ENCODE data around the gene EBPL.
"Not testable (repeated sequence)": the region's sequence is repeated elsewhere in the genome, so short reads cannot be mapped to it uniquely, and the experiment has no call there.

Gene EBPL

DNA sequence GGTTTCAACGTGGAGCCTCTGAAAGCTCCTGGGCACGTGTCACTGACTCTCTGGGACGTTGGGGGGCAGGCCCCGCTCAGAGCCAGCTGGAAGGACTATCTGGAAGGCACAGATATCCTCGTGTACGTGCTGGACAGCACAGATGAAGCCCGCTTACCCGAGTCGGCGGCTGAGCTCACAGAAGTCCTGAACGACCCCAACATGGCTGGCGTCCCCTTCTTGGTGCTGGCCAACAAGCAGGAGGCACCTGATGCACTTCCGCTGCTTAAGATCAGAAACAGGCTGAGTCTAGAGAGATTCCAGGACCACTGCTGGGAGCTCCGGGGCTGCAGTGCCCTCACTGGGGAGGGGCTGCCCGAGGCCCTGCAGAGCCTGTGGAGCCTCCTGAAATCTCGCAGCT lies 60.7 kb downstream of the EBPL start:
- Mint-ChIP-seq H3K4me3 (no peak overlapping the region), H3K4me1 (peaks cover 34% of the 10 kb centered on the region), H3K27ac (no peak overlapping the region), H3K9me3 (no peaks in the 10 kb centered on the region), H3K27me3 (no peaks in the 10 kb centered on the region), H3K36me3 (no peaks in the 10 kb centered on the region)

GRCh38 chr13:49629947-49630346 lies 61.3 kb downstream of the EBPL start:
- peaks cover 28% of the 10 kb centered on the region for H3K4me1 Mint-ChIP-seq

DNA sequence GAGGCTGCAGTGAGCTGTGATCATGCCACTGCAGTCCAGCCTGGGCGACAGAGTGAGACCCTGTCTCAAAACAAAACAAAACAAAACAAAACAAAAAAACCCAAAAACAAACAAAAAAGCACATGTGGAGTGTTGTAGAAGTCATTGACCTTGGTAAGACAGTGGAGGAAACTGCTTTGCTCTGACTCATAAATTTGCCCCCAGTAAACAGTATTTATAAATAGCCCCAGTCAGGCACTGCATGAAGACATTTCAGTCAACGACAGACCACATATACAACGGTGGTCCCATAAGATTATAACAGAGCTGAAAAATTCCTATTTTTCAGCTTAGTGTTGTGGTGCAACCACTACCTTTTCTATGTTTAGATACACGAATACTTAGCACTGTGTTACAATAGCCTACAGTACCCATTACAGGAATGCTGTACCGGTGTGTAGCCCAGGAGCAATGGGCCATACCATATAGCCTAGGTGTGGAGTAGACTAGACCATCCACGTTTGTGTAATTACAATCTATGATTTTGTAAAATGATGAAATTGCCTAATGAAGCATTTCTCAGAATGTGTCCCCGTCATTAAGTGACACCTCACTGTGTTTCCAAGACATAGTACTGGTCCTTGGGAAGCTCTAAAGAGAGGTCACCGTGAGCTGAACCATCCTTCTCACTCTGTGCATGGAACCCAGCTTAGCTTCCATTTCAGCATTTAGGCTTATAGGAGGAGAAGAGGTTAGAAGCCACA lies 61.9 kb downstream of the EBPL start:
- H3K4me1 Mint-ChIP-seq: peaks cover 23% of the 10 kb centered on the region
- peak overlapping the region; percentile 87 for H3K4me3 Mint-ChIP-seq
- H3K27ac Mint-ChIP-seq: no peak overlapping the region
- H3K36me3 Mint-ChIP-seq: no peaks in the 10 kb centered on the region
- H3K27me3 Mint-ChIP-seq: no peaks in the 10 kb centered on the region
- H3K9me3 Mint-ChIP-seq: no peaks in the 10 kb centered on the region

More at GRCh38 chr13:49629947-49630346, 61.3 kb downstream of the EBPL start:
- H3K27ac Mint-ChIP-seq: no peak overlapping the region
- no peaks in the 10 kb centered on the region for H3K9me3 Mint-ChIP-seq
- no peak overlapping the region for H3K4me3 Mint-ChIP-seq
- no peaks in the 10 kb centered on the region for H3K27me3 Mint-ChIP-seq
- no peaks in the 10 kb centered on the region for H3K36me3 Mint-ChIP-seq

- Mint-ChIP-seq H3K4me3 (peak within 1 kb of the TSS; percentile 87), H3K36me3 (no peaks in the 10 kb centered on the region), H3K27me3 (no peaks in the 10 kb centered on the region), H3K9me3 (no peaks in the 10 kb centered on the region), H3K4me1 (peaks cover 19% of the 10 kb centered on the region), H3K27ac (peak within 1 kb of the TSS; percentile 70)
Observed at GRCh38 chr13:49627831-49628652, 63.2 kb downstream of the EBPL start, which contains the start of gene ARL11. Gene ARL11 (plus strand): TSS chr13:49628507. CDS start chr13:49630448, 1,941 bp downstream.

DNA sequence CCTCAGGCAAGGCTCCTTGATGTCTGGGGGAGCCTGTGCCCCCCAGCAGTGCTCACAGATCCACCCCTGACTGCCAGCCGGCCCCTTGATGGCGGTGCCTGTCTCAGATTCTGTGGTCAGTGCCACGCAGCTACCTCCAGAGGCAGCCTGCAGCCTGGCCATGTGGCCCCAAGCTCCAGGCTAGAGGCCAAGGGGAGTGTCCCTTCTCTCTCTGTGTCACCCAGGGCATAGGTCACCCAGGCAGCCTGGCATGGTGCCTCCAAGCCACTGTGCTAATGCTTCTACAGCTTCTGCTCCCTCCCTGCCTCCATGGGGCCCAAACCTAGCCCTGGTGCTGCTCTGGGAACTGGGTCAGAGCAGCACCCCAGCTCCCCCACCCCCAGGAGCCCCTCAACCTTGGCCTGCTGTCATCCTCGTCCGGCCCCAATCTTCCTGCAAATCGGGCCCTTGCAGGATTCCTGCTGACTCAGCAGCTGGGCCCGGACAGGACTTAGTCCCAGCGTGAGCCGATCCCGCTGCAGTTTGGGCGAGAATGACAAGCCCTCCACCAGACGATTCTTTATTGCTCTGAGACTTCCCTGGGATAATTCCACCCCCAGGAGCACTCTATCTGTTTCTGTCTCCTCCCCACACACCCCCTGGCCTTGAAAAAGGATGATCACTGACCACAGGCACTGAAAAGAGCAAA lies 65.8 kb downstream of the EBPL start:
- Mint-ChIP-seq H3K4me3 (no peak overlapping the region), H3K27me3 (no peaks in the 10 kb centered on the region), H3K27ac (no peak overlapping the region), H3K9me3 (no peaks in the 10 kb centered on the region), H3K36me3 (no peaks in the 10 kb centered on the region), H3K4me1 (peaks cover 18% of the 10 kb centered on the region)

- no peak overlapping the region for H3K27ac Mint-ChIP-seq
- H3K4me1 Mint-ChIP-seq: peaks cover 19% of the 10 kb centered on the region
- no peak overlapping the region for H3K4me3 Mint-ChIP-seq
- no peaks in the 10 kb centered on the region for H3K36me3 Mint-ChIP-seq
- H3K27me3 Mint-ChIP-seq: no peaks in the 10 kb centered on the region
- no peaks in the 10 kb centered on the region for H3K9me3 Mint-ChIP-seq
Observed at GRCh38 chr13:49624229-49624628, 67.1 kb downstream of the EBPL start.

DNA sequence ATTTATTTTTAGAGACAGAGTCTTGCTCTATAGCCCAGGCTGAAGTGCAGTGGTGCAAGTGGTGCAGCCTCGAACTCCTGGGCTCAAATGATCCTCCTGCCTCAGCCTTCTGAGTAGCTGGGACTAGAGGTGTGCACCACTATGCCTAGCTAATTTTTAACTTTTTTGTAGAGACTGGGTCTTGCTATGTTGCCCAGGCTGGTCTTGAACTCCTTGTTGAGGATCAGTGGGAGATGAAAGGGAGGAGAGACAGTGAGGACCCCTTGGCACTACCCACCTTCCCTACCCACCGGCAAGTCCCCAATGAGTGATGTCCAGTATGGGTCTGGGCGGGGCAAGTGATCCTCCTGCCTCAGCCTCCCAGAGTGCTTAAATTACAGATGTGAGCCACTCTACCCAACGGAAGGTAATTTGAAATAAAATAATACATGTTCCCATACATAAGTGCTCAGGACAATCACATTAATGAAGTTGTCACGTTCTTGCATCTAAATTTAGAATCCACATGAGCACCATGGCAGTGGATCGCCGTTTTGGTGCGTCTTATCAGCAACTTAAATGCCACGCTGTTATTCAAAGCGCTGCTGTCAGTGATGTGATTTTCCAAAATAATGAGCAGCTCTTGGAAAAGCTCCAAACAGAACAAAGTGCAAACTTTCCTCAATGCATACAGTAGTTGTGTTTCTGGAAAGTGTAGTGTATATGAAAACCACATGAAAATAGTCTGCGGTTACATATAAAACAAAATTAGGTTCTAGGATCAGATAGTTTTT lies 68.9 kb downstream of the EBPL start:
- H3K36me3 Mint-ChIP-seq: no peaks in the 10 kb centered on the region
- no peaks in the 10 kb centered on the region for H3K9me3 Mint-ChIP-seq
- H3K4me3 Mint-ChIP-seq: no peak overlapping the region
- H3K27ac Mint-ChIP-seq: no peak overlapping the region
- no peaks in the 10 kb centered on the region for H3K27me3 Mint-ChIP-seq
- H3K4me1 Mint-ChIP-seq: peaks cover 4% of the 10 kb centered on the region

- Mint-ChIP-seq H3K4me1 (peaks cover 4% of the 10 kb centered on the region), H3K4me3 (peak overlapping the region; percentile 51), H3K27ac (no peak overlapping the region), H3K36me3 (no peaks in the 10 kb centered on the region), H3K9me3 (no peaks in the 10 kb centered on the region), H3K27me3 (peaks cover 3% of the 10 kb centered on the region)
Observed at GRCh38 chr13:49620170-49620621, 71.1 kb downstream of the EBPL start.

DNA sequence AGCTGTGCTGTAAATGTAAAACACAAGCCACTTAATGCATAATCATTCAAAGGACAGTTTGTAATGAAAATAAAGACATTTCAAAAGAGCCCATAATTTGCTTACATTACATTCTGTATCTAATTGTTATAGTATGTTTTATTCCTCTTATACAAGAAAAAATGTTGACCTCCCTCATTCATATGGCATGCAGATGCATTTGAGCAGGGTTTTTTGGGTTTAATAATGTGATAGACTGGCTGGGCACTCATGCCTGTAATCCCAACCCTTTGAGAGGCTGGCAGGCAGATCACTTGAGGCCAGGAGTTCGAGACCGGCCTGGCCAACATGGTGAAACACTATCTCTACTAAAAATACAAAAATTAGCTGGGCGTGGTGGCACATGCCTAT lies 74.6 kb downstream of the EBPL start:
- Mint-ChIP-seq H3K36me3 (peaks cover 3% of the 10 kb centered on the region), H3K4me3 (no peak overlapping the region), H3K27me3 (peaks cover 3% of the 10 kb centered on the region), H3K9me3 (no peaks in the 10 kb centered on the region), H3K4me1 (peaks cover 4% of the 10 kb centered on the region), H3K27ac (no peak overlapping the region)

GRCh38 chr13:49615836-49616675 lies 75.2 kb downstream of the EBPL start:
- H3K4me3 Mint-ChIP-seq: no peak overlapping the region
- H3K27me3 Mint-ChIP-seq: peaks cover 3% of the 10 kb centered on the region
- no peaks in the 10 kb centered on the region for H3K9me3 Mint-ChIP-seq
- no peak overlapping the region for H3K27ac Mint-ChIP-seq
- peaks cover 4% of the 10 kb centered on the region for H3K4me1 Mint-ChIP-seq
- peaks cover 3% of the 10 kb centered on the region for H3K36me3 Mint-ChIP-seq

GRCh38 chr13:49612042-49612441 lies 79.2 kb downstream of the EBPL start:
- not testable (repeated sequence) for H3K9me3 Mint-ChIP-seq, H3K36me3 Mint-ChIP-seq, H3K27ac Mint-ChIP-seq, H3K4me1 Mint-ChIP-seq, H3K27me3 Mint-ChIP-seq, H3K4me3 Mint-ChIP-seq

Data from activated naive CD4-positive, alpha-beta T cell treated with anti-CD3 and anti-CD28 coated beads, Interleukin-2, amount 50 U/mL, for 24 hours (primary cell).